Measurements from ENCODE around the gene CYP2J2.
"Not testable (repeated sequence)": the region's sequence is repeated elsewhere in the genome, so short reads cannot be mapped to it uniquely, and the experiment has no call there.

The CYP2J2 gene

GRCh38 chr1:59917785-59918180 lies 8.8 kb downstream of the CYP2J2 start:
- no peak for DNase-seq

GRCh38 chr1:59917026-59917784 lies 9.4 kb downstream of the CYP2J2 start:
- no peak for DNase-seq

- DNase-seq = no peak
These were observed 11.1 kb downstream of the CYP2J2 start for GRCh38 chr1:59915516-59915915.

GRCh38 chr1:59914791-59915286 lies 11.7 kb downstream of the CYP2J2 start:
- DNase-seq = not testable (repeated sequence)

- no peak for DNase-seq
These were observed 17.9 kb downstream of the CYP2J2 start for GRCh38 chr1:59908682-59909081.

GRCh38 chr1:59908084-59908483 lies 18.5 kb downstream of the CYP2J2 start:
- no peak for DNase-seq

- no peak for DNase-seq
These were observed 19.6 kb downstream of the CYP2J2 start for GRCh38 chr1:59906931-59907330.

- peak; percentile 8 for DNase-seq
These were observed 23.3 kb downstream of the CYP2J2 start for GRCh38 chr1:59903141-59903754.

- no peak for DNase-seq
These were observed 24.7 kb downstream of the CYP2J2 start for GRCh38 chr1:59901770-59902388.

GRCh38 chr1:59900640-59901039 lies 25.9 kb downstream of the CYP2J2 start:
- peak; percentile 8 for DNase-seq

GRCh38 chr1:59898927-59899326 lies 27.6 kb downstream of the CYP2J2 start:
- DNase-seq = peak; percentile 8

GRCh38 chr1:59897165-59897564 lies 29.4 kb downstream of the CYP2J2 start:
- no peak for DNase-seq

GRCh38 chr1:59892841-59893811 lies 33.4 kb downstream of the CYP2J2 start:
- no peak for DNase-seq

GRCh38 chr1:59885160-59885832 lies 41.3 kb downstream of the CYP2J2 start:
- no peak for DNase-seq

GRCh38 chr1:59880735-59881134 lies 45.8 kb downstream of the CYP2J2 start:
- no peak for DNase-seq

GRCh38 chr1:59879996-59880505 lies 46.5 kb downstream of the CYP2J2 start:
- no peak for DNase-seq

- peak; percentile 78 for DNase-seq
These were observed 47.0 kb downstream of the CYP2J2 start for GRCh38 chr1:59879574-59879973.

GRCh38 chr1:59878370-59878769 lies 48.2 kb downstream of the CYP2J2 start:
- DNase-seq = no peak

GRCh38 chr1:59877108-59877682 lies 49.4 kb downstream of the CYP2J2 start:
- no peak for DNase-seq

GRCh38 chr1:59871746-59872145 lies 54.8 kb downstream of the CYP2J2 start:
- DNase-seq = no peak

GRCh38 chr1:59866462-59866861 lies 60.1 kb downstream of the CYP2J2 start:
- DNase-seq = no peak
